HepG2 (cell line): Measurements from ENCODE around the gene PRR35. TPM values are rescaled to one million over a fixed set of nuclear protein-coding genes. Genes with fewer than 3 reads are reported as not detected.
A peak's percentile ranks its signal among the peaks of the same experiment; 100 is the strongest.

Experiments
- ATAC-seq: fragments of 200-7000 bp; cut with Tn5 transposase; 3 replicates; pipeline ENCODE4 v1.9.1; 2020; ENCODE audit warnings: mild to moderate bottlenecking, moderate library complexity
- BruUV-seq: library from RNA; stranded (reverse); fragments of 400-500 nt; replicated peaks from 2 replicates; lab custom pipeline; 2021; lab: Mats Ljungman, UMichigan
- CTCF ChIA-PET: fragments of 300-600 bp; formaldehyde crosslinking; extraction: SDS; loops from one replicate; lab custom pipeline; 2021; ENCODE audit warnings: low total read pairs, inconsistent platforms, low intra/inter-chr PET ratio; lab: Yijun Ruan, JAX
- POLR2A ChIA-PET: fragments of 350-600 bp; sonication (Branson Sonifier 250); formaldehyde crosslinking; loops from one replicate; lab custom pipeline; 2020; ENCODE audit warnings: antibody characterized with exemption, inconsistent platforms; lab: Yijun Ruan, JAX
- DNase-seq: peaks from one replicate; pipeline ENCODE4 v3.0.0-alpha.2; 2015; ENCODE audit warnings: low spot score
- FAIRE-seq: peaks from 3 replicates; lab custom pipeline; 2011; peaks lifted over from hg19 to GRCh38; lab: Jason Lieb, UNC
- H2AFZ ChIP-seq: one replicate; pipeline ENCODE4 v1.6.1; 2011; ENCODE audit warnings: low read length, inconsistent platforms
- H3K27ac ChIP-seq: fragments of 300-600 bp; 3 replicates; pipeline ENCODE4 v1.8.0; 2011; ENCODE audit warnings: mixed run types, mild to moderate bottlenecking, mixed read lengths, low read length, inconsistent platforms; ENCODE audit not compliant: insufficient read depth; ENCODE audit errors: extremely low read length
- H3K27me3 ChIP-seq, 2 experiments: fragments of 200-600 bp in 1 of 2; 2 replicates in 1 of 2; 3 replicates in 1 of 2; pipeline versions ENCODE4 v1.6.0 to v1.8.0; 2011; ENCODE audit warnings: low read length in 2 of 2, mild to moderate bottlenecking in 2 of 2, moderate library complexity in 2 of 2, inconsistent platforms in 1 of 2; ENCODE audit not compliant: insufficient read depth in 2 of 2, control insufficient read depth in 1 of 2
- H3K36me3 ChIP-seq, 2 experiments: fragments of 200-600 bp in 1 of 2; replicated peaks in 1 of 2; 2 replicates in 1 of 2; 3 replicates in 1 of 2; pipeline versions ENCODE4 v1.5.1 to v1.8.0; 2011; ENCODE audit warnings: low read length in 2 of 2, inconsistent platforms in 1 of 2; ENCODE audit not compliant: insufficient read depth in 2 of 2, control insufficient read depth in 1 of 2
- H3K4me1 ChIP-seq: 2 replicates; pipeline ENCODE4 v1.5.1; 2012; ENCODE audit warnings: low read length, inconsistent platforms; ENCODE audit not compliant: insufficient read depth
- H3K4me2 ChIP-seq: 2 replicates; pipeline ENCODE4 v1.6.0; 2011; ENCODE audit warnings: low read depth, low read length, inconsistent platforms
- H3K4me3 ChIP-seq, 3 experiments: fragments of 200-600 bp in 1 of 3; sonication (generic), shearing (Covaris generic) in 1 of 3; replicated peaks in 1 of 3; 2 replicates each; pipeline ENCODE4 v1.5.1; 2011 to 2016; ENCODE audit warnings: low read length in 3 of 3, inconsistent platforms in 2 of 3, low read depth in 2 of 3, mild to moderate bottlenecking in 2 of 3, control low read depth in 1 of 3, mixed read lengths in 1 of 3; ENCODE audit not compliant: insufficient read depth in 1 of 3
- H3K79me2 ChIP-seq: one replicate; pipeline ENCODE4 v1.6.1; 2011; ENCODE audit warnings: low read length, inconsistent platforms; ENCODE audit not compliant: insufficient read depth
- H3K9ac ChIP-seq: 2 replicates; pipeline ENCODE4 v1.6.0; 2011; ENCODE audit warnings: mild to moderate bottlenecking, low read depth, low read length, inconsistent platforms; ENCODE audit not compliant: insufficient read depth
- H3K9me3 ChIP-seq: 2 replicates; pipeline ENCODE4 v1.5.1; 2012; ENCODE audit warnings: mild to moderate bottlenecking, low read length
- H4K20me1 ChIP-seq: 2 replicates; pipeline ENCODE4 v1.6.0; 2011; ENCODE audit warnings: inconsistent platforms, mild to moderate bottlenecking, low read length, moderate library complexity; ENCODE audit not compliant: insufficient read depth
- CBX1 ChIP-seq: IDR thresholded peaks from one replicate; pipeline ENCODE4 v1.6.1; 2016; ENCODE audit warnings: antibody characterized with exemption, low read depth
- CENPT ChIP-seq: sonication (generic); formaldehyde crosslinking; IDR thresholded peaks from 2 replicates; pipeline ENCODE4 v1.8.0; 2022; ENCODE audit warnings: low read depth, mild to moderate bottlenecking, moderate library complexity, missing genetic modification reagents
- EEA1 ChIP-seq: sonication (generic); formaldehyde crosslinking; IDR thresholded peaks from 2 replicates; pipeline ENCODE4 v1.5.1; 2020; ENCODE audit warnings: mild to moderate bottlenecking, missing genetic modification reagents, borderline replicate concordance
- FOXM1 ChIP-seq: sonication (generic); formaldehyde crosslinking; IDR thresholded peaks from 2 replicates; pipeline ENCODE4 v1.5.0; 2020; ENCODE audit warnings: missing genetic modification reagents
- HOXA3 ChIP-seq: sonication (generic); formaldehyde crosslinking; IDR thresholded peaks from 2 replicates; pipeline ENCODE4 v1.5.0; 2020; ENCODE audit warnings: missing genetic modification reagents
- PHF8 ChIP-seq: sonication (generic); formaldehyde crosslinking; IDR thresholded peaks from 2 replicates; pipeline ENCODE4 v1.5.0; 2020; ENCODE audit warnings: missing genetic modification reagents
- SAFB2 ChIP-seq: sonication (generic); formaldehyde crosslinking; IDR thresholded peaks from 2 replicates; pipeline ENCODE4 v1.5.1; 2020; ENCODE audit warnings: missing genetic modification reagents, low read depth, mild to moderate bottlenecking, borderline replicate concordance
- SALL2 ChIP-seq: sonication (generic); formaldehyde crosslinking; IDR thresholded peaks from 2 replicates; pipeline ENCODE4 v1.8.1; 2023; ENCODE audit warnings: mild to moderate bottlenecking, missing genetic modification reagents, inconsistent platforms
- SPEN ChIP-seq: sonication (generic); formaldehyde crosslinking; IDR thresholded peaks from 2 replicates; pipeline ENCODE4 v1.5.1; 2020; ENCODE audit warnings: low read depth, mild to moderate bottlenecking, missing genetic modification reagents
- SRF ChIP-seq: IDR thresholded peaks from 2 replicates; pipeline ENCODE4 v1.6.1; 2011; ENCODE audit warnings: mild to moderate bottlenecking, low read depth, low read length, moderate library complexity
- SRY ChIP-seq: sonication (generic); formaldehyde crosslinking; IDR thresholded peaks from 2 replicates; pipeline ENCODE4 v1.8.0; 2022; ENCODE audit warnings: mild to moderate bottlenecking, missing genetic modification reagents
- ZFY ChIP-seq: sonication (generic); formaldehyde crosslinking; IDR thresholded peaks from 2 replicates; pipeline ENCODE4 v1.4.0; 2020; ENCODE audit warnings: missing genetic modification reagents
- ZMAT3 ChIP-seq: sonication (generic); formaldehyde crosslinking; conservative IDR thresholded peaks from 2 replicates; pipeline ENCODE4 v1.7.0; 2021; ENCODE audit warnings: missing genetic modification reagents
- ZNF253 ChIP-seq: sonication (generic); formaldehyde crosslinking; IDR thresholded peaks from 2 replicates; pipeline ENCODE4 v1.8.0; 2022; ENCODE audit warnings: mild to moderate bottlenecking, missing genetic modification reagents, borderline replicate concordance
- ZNF263 ChIP-seq: sonication (generic); formaldehyde crosslinking; IDR thresholded peaks from 2 replicates; pipeline ENCODE4 v1.4.0; 2020; ENCODE audit warnings: missing genetic modification reagents
- ZNF446 ChIP-seq: sonication (generic); formaldehyde crosslinking; IDR thresholded peaks from 2 replicates; pipeline ENCODE4 v1.5.0; 2020; ENCODE audit warnings: mild to moderate bottlenecking, missing genetic modification reagents
- ZNF451 ChIP-seq: sonication (generic); formaldehyde crosslinking; IDR thresholded peaks from 2 replicates; pipeline ENCODE4 v1.5.0; 2020; ENCODE audit warnings: mild to moderate bottlenecking, missing genetic modification reagents
- ZNF563 ChIP-seq: sonication (generic); formaldehyde crosslinking; IDR thresholded peaks from 2 replicates; pipeline ENCODE4 v1.8.0; 2022; ENCODE audit warnings: mild to moderate bottlenecking, moderate library complexity, missing genetic modification reagents
- ZNF703 ChIP-seq: sonication (generic); formaldehyde crosslinking; IDR thresholded peaks from 2 replicates; pipeline ENCODE4 v1.5.1; 2020; ENCODE audit warnings: missing genetic modification reagents, mild to moderate bottlenecking, moderate library complexity, borderline replicate concordance
- WGBS: methylation state at CpG from one replicate; pipeline ENCODE4 v1.1.6; 2017; ENCODE audit warnings: low lambda C conversion rate; 5-methylcytosine and 5-hydroxymethylcytosine counted together
- in situ Hi-C: cut with HindIII; loops from 2 replicates; pipeline ENCODE4 v1.10.0; 2017; ENCODE audit warnings: low pct_unique_long_range_greater_than_20kb; ENCODE audit not compliant: extremely low pct_ligation_motif_present
- intact Hi-C: fragments of 100-400 bp; cut with micrococcal nuclease; formaldehyde crosslinking; loops from one replicate; pipeline ENCODE4 v1.10.0; 2022; ENCODE audit not compliant: unreplicated experiment
- polyA plus RNA-seq, 8 experiments: library from polyadenylated mRNA; depleted of rRNA in 3 of 8; stranded (reverse) in 7 of 8; unstranded in 1 of 8; fragments of >200 nt; fragmentation: Illumina TruSeq in 4 of 8; extraction: Trizol in 4 of 8; gene quantifications; 2 replicates each; pipeline versions ENCODE4 v1.2.1 to v1.2.3, GENCODE V29; 2011 to 2016; ENCODE audit warnings: low read depth in 4 of 8, missing spikeins in 1 of 8, mixed read lengths in 1 of 8; ENCODE audit not compliant: insufficient read depth in 1 of 8
- total RNA-seq, 5 experiments: library from RNA; depleted of rRNA; stranded (reverse); fragments of >200 nt; fragmentation: Illumina TruSeq; extraction: Trizol; gene quantifications; 2 replicates each; pipeline ENCODE4 v1.2.3, GENCODE V29; 2016; ENCODE audit warnings: low read depth in 1 of 5
- TF ChIP-seq, protein P1 (sequence below): sonication (generic); formaldehyde crosslinking; IDR thresholded peaks from 2 replicates; pipeline ENCODE4 v1.4.0; 2020; ENCODE audit warnings: missing genetic modification reagents
- TF ChIP-seq, protein P2 (sequence below), 2 experiments: sonication (generic) in 1 of 2; formaldehyde crosslinking in 1 of 2; IDR thresholded peaks; 2 replicates each; pipeline versions ENCODE4 v1.4.0 to v1.6.1; 2018 to 2020; ENCODE audit warnings: missing genetic modification reagents in 2 of 2, borderline replicate concordance in 1 of 2, low read depth in 1 of 2, mild to moderate bottlenecking in 1 of 2, missing biosample characterization in 1 of 2

PRR35 gene
- total and polyA plus RNA-seq, 2 of the 13 experiments (the other 11 are each of a cell fraction or from before 2014, with no cell fraction given), result 0.07 to 0.16 TPM

DNA sequence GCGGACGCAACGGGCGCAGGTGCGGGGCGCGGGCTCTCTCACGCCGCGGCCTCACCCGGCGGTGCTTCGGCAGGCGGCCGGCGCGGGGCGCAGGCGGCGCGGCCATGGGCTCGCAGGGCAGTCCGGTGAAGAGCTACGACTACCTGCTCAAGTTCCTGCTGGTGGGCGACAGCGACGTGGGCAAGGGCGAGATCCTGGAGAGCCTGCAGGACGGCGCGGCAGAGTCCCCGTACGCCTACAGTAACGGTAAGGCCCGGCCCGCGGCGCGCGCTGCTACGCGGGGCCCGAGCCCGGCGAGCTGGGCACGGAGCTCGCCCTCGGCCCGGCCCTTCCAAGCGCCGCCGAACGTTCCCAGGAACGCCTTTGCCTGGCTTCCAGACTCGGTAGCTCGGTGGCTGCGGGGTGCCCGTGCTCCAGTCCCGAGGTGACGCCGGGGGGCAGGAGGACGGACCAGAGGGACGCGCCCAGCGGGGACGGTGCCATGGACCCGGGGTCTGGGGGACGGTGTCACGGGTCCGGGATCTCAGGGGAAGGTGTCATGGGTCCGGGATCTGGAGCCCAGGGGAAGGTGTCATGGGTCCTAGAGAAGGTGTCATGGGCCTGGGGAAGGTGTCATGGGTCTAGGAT, 30.1 kb downstream of the PRR35 start:
- BruUV-seq, result no TSS peak
- intact Hi-C loops, result no loop called here
- DNase-seq, result no peak
- 0 out of 2 replicates have a peak, but pooled peaks have one; percentile 47 for TF ChIP-seq ZNF253 (CRISPR knock-in tag)
- TF ChIP-seq ZNF263 (CRISPR knock-in tag), result no peak; the same call in 1 of the 2 replicates
- peak; percentile 72; the same call in 1 of the 2 replicates for TF ChIP-seq ZNF446 (CRISPR knock-in tag)
- TF ChIP-seq ZNF451, result peak; percentile 38; the same call in 1 of the 2 replicates
- no peak for TF ChIP-seq CBX1
- TF ChIP-seq ZMAT3 (CRISPR knock-in tag), result no peak
- peak; percentile 70; the same call in 1 of the 2 replicates for TF ChIP-seq SRY (CRISPR knock-in tag)
- TF ChIP-seq ZNF703, result 0 out of 2 replicates have a peak, but pooled peaks have one; percentile 53
- 0 out of 2 replicates have a peak, but pooled peaks have one; percentile 50 for TF ChIP-seq SAFB2 (CRISPR knock-in tag)
- TF ChIP-seq CENPT (CRISPR knock-in tag), result peak; percentile 44; the same call in 1 of the 2 replicates
- TF ChIP-seq SRF, result no peak
- TF ChIP-seq SPEN (CRISPR knock-in tag), result 0 out of 2 replicates have a peak, but pooled peaks have one; percentile 19
- TF ChIP-seq, protein P1, sequence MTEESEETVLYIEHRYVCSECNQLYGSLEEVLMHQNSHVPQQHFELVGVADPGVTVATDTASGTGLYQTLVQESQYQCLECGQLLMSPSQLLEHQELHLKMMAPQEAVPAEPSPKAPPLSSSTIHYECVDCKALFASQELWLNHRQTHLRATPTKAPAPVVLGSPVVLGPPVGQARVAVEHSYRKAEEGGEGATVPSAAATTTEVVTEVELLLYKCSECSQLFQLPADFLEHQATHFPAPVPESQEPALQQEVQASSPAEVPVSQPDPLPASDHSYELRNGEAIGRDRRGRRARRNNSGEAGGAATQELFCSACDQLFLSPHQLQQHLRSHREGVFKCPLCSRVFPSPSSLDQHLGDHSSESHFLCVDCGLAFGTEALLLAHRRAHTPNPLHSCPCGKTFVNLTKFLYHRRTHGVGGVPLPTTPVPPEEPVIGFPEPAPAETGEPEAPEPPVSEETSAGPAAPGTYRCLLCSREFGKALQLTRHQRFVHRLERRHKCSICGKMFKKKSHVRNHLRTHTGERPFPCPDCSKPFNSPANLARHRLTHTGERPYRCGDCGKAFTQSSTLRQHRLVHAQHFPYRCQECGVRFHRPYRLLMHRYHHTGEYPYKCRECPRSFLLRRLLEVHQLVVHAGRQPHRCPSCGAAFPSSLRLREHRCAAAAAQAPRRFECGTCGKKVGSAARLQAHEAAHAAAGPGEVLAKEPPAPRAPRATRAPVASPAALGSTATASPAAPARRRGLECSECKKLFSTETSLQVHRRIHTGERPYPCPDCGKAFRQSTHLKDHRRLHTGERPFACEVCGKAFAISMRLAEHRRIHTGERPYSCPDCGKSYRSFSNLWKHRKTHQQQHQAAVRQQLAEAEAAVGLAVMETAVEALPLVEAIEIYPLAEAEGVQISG (CRISPR knock-in tag), result peak; percentile 47
- TF ChIP-seq ZFY (CRISPR knock-in tag), result peak; percentile 66
- no peak for TF ChIP-seq FOXM1
- peak; percentile 51; the same call in 1 of the 2 replicates for TF ChIP-seq PHF8 (CRISPR knock-in tag)
- TF ChIP-seq EEA1 (CRISPR knock-in tag), result no peak
- TF ChIP-seq, protein P2, sequence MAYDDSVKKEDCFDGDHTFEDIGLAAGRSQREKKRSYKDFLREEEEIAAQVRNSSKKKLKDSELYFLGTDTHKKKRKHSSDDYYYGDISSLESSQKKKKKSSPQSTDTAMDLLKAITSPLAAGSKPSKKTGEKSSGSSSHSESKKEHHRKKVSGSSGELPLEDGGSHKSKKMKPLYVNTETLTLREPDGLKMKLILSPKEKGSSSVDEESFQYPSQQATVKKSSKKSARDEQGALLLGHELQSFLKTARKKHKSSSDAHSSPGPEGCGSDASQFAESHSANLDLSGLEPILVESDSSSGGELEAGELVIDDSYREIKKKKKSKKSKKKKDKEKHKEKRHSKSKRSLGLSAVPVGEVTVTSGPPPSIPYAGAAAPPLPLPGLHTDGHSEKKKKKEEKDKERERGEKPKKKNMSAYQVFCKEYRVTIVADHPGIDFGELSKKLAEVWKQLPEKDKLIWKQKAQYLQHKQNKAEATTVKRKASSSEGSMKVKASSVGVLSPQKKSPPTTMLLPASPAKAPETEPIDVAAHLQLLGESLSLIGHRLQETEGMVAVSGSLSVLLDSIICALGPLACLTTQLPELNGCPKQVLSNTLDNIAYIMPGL (CRISPR knock-in tag; IDR thresholded peaks at IDR 0.05; ENCODE audit: borderline replicate concordance in 1 of 2, low read depth in 1 of 2), result 0 out of 4 replicates have a peak, but pooled peaks of 1 of the 2 experiments have one; percentile 8
- TF ChIP-seq HOXA3 (CRISPR knock-in tag), result 0 out of 2 replicates have a peak, but pooled peaks have one; percentile 16
- peak; percentile 68 for TF ChIP-seq SALL2 (CRISPR knock-in tag)
- TF ChIP-seq ZNF563 (CRISPR knock-in tag), result peak; percentile 75; the same call in 1 of the 2 replicates

More for the DNA sequence above, 30.1 kb downstream of the PRR35 start:
- H3K27me3 ChIP-seq, result no peaks in the 10 kb centered on the region
- H3K79me2 ChIP-seq, result peaks cover 46% of the 10 kb centered on the region
- H3K9me3 ChIP-seq, result no peaks in the 10 kb centered on the region
- CTCF ChIA-PET, result no interaction called here
- H3K4me1 ChIP-seq, result peaks cover 64% of the 10 kb centered on the region
- 0 out of 5 replicates have a peak, but pooled peaks cover 0 to 3% of the 10 kb centered on the region in 2 experiments for H3K36me3 ChIP-seq
- no peak overlapping the region for H2AFZ ChIP-seq
- peaks cover 14% of the 10 kb centered on the region; the same call in 1 of the 2 replicates for H4K20me1 ChIP-seq
- ATAC-seq (no peak), FAIRE-seq (no peak)
- WGBS, result 1% methylated on average over 17 of the region's 71 CpGs
- in situ Hi-C loops, result no loop called here
- peak overlapping the region; percentile 63 to 80 (median 80) for H3K4me3 ChIP-seq
- H3K4me2 ChIP-seq, result peak overlapping the region; percentile 90
- POLR2A ChIA-PET, result no interaction called here
- peak overlapping the region; percentile 73 for H3K27ac ChIP-seq
- peak overlapping the region; percentile 82 for H3K9ac ChIP-seq
